Urinary bladder (tissue), 4 donors: ENCODE data around the gene PADI3. TPM values are rescaled to one million over a fixed set of nuclear protein-coding genes. Genes with fewer than 3 reads are reported as not detected.

ENCODE experiments used
- DNase-seq: peaks from one replicate; pipeline ENCODE4 v3.0.0-alpha.2; 2015; ENCODE audit errors: extremely low spot score
- H3K27ac ChIP-seq: one replicate; pipeline ENCODE4 v1.5.1; 2013; ENCODE audit warnings: low read depth, mild to moderate bottlenecking, moderate library complexity
- H3K36me3 ChIP-seq: one replicate; pipeline ENCODE4 v1.6.1; 2013; ENCODE audit warnings: mild to moderate bottlenecking, moderate library complexity; ENCODE audit not compliant: insufficient read depth
- H3K4me1 ChIP-seq: one replicate; pipeline ENCODE4 v1.6.1; 2013; ENCODE audit warnings: mild to moderate bottlenecking, moderate library complexity; ENCODE audit not compliant: insufficient read depth
- H3K4me3 ChIP-seq: one replicate; pipeline ENCODE4 v1.5.1; 2013; ENCODE audit warnings: low read depth, low read length
- WGBS: extraction: QIAGEN DNeasy Blood & Tissue Kit; methylation state at CpG from one replicate; pipeline ENCODE4 v1.1.7; 2013; 5-methylcytosine and 5-hydroxymethylcytosine counted together
- polyA plus RNA-seq: library from polyadenylated mRNA; stranded (reverse); fragments of 200-250 nt; gene quantifications from one replicate; pipeline ENCODE4 v1.2.3, GENCODE V29; 2013
- total RNA-seq: library from RNA; depleted of rRNA; stranded (reverse); fragments of >200 nt; gene quantifications from one replicate; pipeline ENCODE4 v1.2.3, GENCODE V29; 2014
- donor health status: healthy with polysubstance abuse.
- donor health status: healthy.

PADI3 gene
- total RNA-seq = 6.9 TPM
- polyA plus RNA-seq = 11.6 TPM

- no peak for DNase-seq
- WGBS = 69% methylated on average over 9 of the region's 9 CpGs
- H3K36me3 ChIP-seq = no peaks in the 10 kb centered on the region
Observed at GRCh38 chr1:17248781-17249180, at the start of gene PADI3. Gene PADI3 (plus strand): TSS chr1:17249098. CDS start chr1:17249138, 40 bp downstream.

GRCh38 chr1:17199267-17200044 lies 49.4 kb upstream of the PADI3 start:
- WGBS = 87% methylated on average over 9 of the region's 9 CpGs

More at GRCh38 chr1:17248781-17249180, at the start of gene PADI3:
- H3K4me1 ChIP-seq = no peaks in the 10 kb centered on the region
- no peak within 1 kb of the TSS for H3K27ac ChIP-seq
- no peak within 1 kb of the TSS for H3K4me3 ChIP-seq

GRCh38 chr1:17200246-17200645 lies 48.7 kb upstream of the PADI3 start:
- no peaks in the 10 kb centered on the region for H3K4me1 ChIP-seq
- H3K27ac ChIP-seq = no peak overlapping the region
- WGBS = 45% methylated on average over 8 of the region's 8 CpGs
- DNase-seq = no peak
- H3K36me3 ChIP-seq = no peaks in the 10 kb centered on the region
- H3K4me3 ChIP-seq = no peak overlapping the region

More at GRCh38 chr1:17199267-17200044, 49.4 kb upstream of the PADI3 start:
- Histone ChIP-seq H3K4me1 (no peaks in the 10 kb centered on the region), H3K36me3 (no peaks in the 10 kb centered on the region), H3K27ac (no peak overlapping the region), H3K4me3 (no peak overlapping the region)
- DNase-seq = no peak

GRCh38 chr1:17200756-17201155 lies 48.1 kb upstream of the PADI3 start:
- H3K4me3 ChIP-seq = no peak overlapping the region
- peak; percentile 35 for DNase-seq
- no peak overlapping the region for H3K27ac ChIP-seq
- H3K4me1 ChIP-seq = no peaks in the 10 kb centered on the region
- H3K36me3 ChIP-seq = no peaks in the 10 kb centered on the region
- WGBS = 73% methylated on average over 5 of the region's 5 CpGs

- Histone ChIP-seq H3K4me3 (no peak overlapping the region), H3K36me3 (no peaks in the 10 kb centered on the region), H3K27ac (no peak overlapping the region), H3K4me1 (no peaks in the 10 kb centered on the region)
- DNase-seq = peak; percentile 42
- WGBS = 49% methylated on average over 9 of the region's 9 CpGs
Observed at GRCh38 chr1:17201201-17202021, 47.5 kb upstream of the PADI3 start.

GRCh38 chr1:17204546-17205440 lies 44.1 kb upstream of the PADI3 start, which contains the start of gene PADI1:
Gene PADI1 (plus strand): TSS chr1:17205128. CDS start chr1:17205218, 90 bp downstream.
- Histone ChIP-seq H3K27ac (no peak within 1 kb of the TSS), H3K4me3 (no peak within 1 kb of the TSS), H3K4me1 (no peaks in the 10 kb centered on the region), H3K36me3 (no peaks in the 10 kb centered on the region)
- WGBS = 75% methylated on average over 9 of the region's 9 CpGs
- DNase-seq = no peak

GRCh38 chr1:17205652-17206051 lies 43.2 kb upstream of the PADI3 start:
- H3K4me1 ChIP-seq = no peaks in the 10 kb centered on the region
- DNase-seq = no peak
- H3K27ac ChIP-seq = no peak overlapping the region
- 86% methylated on average over 7 of the region's 7 CpGs for WGBS
- no peaks in the 10 kb centered on the region for H3K36me3 ChIP-seq
- no peak overlapping the region for H3K4me3 ChIP-seq

GRCh38 chr1:17206196-17206595 lies 42.7 kb upstream of the PADI3 start:
- no peaks in the 10 kb centered on the region for H3K4me1 ChIP-seq
- H3K36me3 ChIP-seq = no peaks in the 10 kb centered on the region
- no peak for DNase-seq
- WGBS = 65% methylated on average over 4 of the region's 4 CpGs
- no peak overlapping the region for H3K27ac ChIP-seq
- no peak overlapping the region for H3K4me3 ChIP-seq

- no peak overlapping the region for H3K27ac ChIP-seq
- DNase-seq = no peak
- no peak overlapping the region for H3K4me3 ChIP-seq
- 55% methylated on average over 4 of the region's 4 CpGs for WGBS
- no peaks in the 10 kb centered on the region for H3K4me1 ChIP-seq
- no peaks in the 10 kb centered on the region for H3K36me3 ChIP-seq
Observed at GRCh38 chr1:17207046-17207445, 41.9 kb upstream of the PADI3 start.

GRCh38 chr1:17207540-17207939 lies 41.4 kb upstream of the PADI3 start:
- H3K36me3 ChIP-seq = no peaks in the 10 kb centered on the region
- no peak overlapping the region for H3K27ac ChIP-seq
- H3K4me1 ChIP-seq = no peaks in the 10 kb centered on the region
- H3K4me3 ChIP-seq = no peak overlapping the region
- no peak for DNase-seq
- WGBS = 69% methylated on average over 5 of the region's 5 CpGs

GRCh38 chr1:17207966-17208418 lies 40.9 kb upstream of the PADI3 start:
- no peak overlapping the region for H3K4me3 ChIP-seq
- 69% methylated on average over 2 of the region's 2 CpGs for WGBS
- no peak overlapping the region for H3K27ac ChIP-seq
- H3K36me3 ChIP-seq = no peaks in the 10 kb centered on the region
- DNase-seq = no peak
- no peaks in the 10 kb centered on the region for H3K4me1 ChIP-seq

GRCh38 chr1:17208546-17208945 lies 40.4 kb upstream of the PADI3 start:
- H3K27ac ChIP-seq = no peak overlapping the region
- H3K4me1 ChIP-seq = no peaks in the 10 kb centered on the region
- 90% methylated on average over 3 of the region's 3 CpGs for WGBS
- H3K4me3 ChIP-seq = no peak overlapping the region
- no peaks in the 10 kb centered on the region for H3K36me3 ChIP-seq
- no peak for DNase-seq

GRCh38 chr1:17209430-17209829 lies 39.5 kb upstream of the PADI3 start:
- H3K4me3 ChIP-seq = no peak overlapping the region
- WGBS = 64% methylated on average over 5 of the region's 5 CpGs
- no peaks in the 10 kb centered on the region for H3K4me1 ChIP-seq
- no peak for DNase-seq
- H3K27ac ChIP-seq = no peak overlapping the region
- H3K36me3 ChIP-seq = no peaks in the 10 kb centered on the region
